ENCODE measurements around the gene PEX11B.
A peak's percentile ranks its signal among the peaks of the same experiment; 100 is the strongest.

DNA sequence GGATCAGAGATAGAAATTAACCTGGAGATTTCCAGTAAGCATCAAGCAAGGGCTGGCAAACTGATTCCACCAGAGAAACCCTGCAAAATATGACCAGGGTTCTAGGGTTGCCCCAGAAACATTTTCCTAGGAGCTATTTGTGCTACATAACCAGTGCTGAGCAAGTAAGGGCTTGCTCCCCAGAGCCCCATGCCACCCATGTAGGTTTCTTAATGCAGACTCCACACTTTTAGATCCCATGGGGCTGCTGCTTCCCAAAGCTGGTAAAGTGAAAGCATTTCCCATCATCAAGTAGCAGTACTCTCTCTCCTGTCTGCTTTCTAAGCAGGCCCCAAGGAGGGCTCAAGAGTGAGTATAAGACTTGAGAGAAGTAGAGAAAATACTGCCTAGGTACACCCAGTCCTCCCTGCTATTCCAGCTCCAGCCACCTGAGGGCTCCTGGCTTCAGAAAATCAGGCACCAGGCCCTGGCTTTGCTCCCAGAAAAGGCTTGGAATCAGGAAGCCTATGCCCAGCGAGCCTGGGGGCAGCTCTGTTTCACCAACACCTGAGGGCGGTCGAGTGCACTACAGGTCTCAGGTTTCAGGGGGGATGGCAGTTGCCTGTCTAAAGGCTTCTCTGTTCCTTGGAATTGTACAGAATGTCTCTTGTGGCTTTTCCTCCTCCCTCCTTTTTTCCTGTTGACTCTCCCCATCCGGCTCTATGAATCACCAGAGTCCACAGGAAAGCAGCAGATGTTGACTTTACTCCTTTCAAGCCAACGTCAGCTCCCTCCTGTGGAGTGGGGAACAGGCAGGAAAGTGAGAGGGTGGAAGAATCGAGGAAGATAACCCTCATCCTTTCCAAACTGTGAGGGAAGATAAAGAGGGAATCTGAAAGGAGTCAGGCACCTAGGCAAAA is 26.7 kb downstream of the PEX11B start:
- TF ChIP-seq POLR2A (IDR thresholded peaks at IDR 0.05) (peak; percentile 27), EP300 (IDR thresholded peaks at IDR 0.05; ENCODE audit: low read depth) (no peak)
- TF ChIP-seq, protein P1, sequence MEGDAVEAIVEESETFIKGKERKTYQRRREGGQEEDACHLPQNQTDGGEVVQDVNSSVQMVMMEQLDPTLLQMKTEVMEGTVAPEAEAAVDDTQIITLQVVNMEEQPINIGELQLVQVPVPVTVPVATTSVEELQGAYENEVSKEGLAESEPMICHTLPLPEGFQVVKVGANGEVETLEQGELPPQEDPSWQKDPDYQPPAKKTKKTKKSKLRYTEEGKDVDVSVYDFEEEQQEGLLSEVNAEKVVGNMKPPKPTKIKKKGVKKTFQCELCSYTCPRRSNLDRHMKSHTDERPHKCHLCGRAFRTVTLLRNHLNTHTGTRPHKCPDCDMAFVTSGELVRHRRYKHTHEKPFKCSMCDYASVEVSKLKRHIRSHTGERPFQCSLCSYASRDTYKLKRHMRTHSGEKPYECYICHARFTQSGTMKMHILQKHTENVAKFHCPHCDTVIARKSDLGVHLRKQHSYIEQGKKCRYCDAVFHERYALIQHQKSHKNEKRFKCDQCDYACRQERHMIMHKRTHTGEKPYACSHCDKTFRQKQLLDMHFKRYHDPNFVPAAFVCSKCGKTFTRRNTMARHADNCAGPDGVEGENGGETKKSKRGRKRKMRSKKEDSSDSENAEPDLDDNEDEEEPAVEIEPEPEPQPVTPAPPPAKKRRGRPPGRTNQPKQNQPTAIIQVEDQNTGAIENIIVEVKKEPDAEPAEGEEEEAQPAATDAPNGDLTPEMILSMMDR (IDR thresholded peaks at IDR 0.05): peak; percentile 91 to 98 (median 93)

Data from transverse colon (tissue), 3 donors.